ENCODE results near the gene SYTL4. TPM values are rescaled to one million over a fixed set of nuclear protein-coding genes. Genes with fewer than 3 reads are reported as not detected.

The SYTL4 gene
- total RNA-seq, 1 donor from 2014 or later: 15.3 TPM

DNA sequence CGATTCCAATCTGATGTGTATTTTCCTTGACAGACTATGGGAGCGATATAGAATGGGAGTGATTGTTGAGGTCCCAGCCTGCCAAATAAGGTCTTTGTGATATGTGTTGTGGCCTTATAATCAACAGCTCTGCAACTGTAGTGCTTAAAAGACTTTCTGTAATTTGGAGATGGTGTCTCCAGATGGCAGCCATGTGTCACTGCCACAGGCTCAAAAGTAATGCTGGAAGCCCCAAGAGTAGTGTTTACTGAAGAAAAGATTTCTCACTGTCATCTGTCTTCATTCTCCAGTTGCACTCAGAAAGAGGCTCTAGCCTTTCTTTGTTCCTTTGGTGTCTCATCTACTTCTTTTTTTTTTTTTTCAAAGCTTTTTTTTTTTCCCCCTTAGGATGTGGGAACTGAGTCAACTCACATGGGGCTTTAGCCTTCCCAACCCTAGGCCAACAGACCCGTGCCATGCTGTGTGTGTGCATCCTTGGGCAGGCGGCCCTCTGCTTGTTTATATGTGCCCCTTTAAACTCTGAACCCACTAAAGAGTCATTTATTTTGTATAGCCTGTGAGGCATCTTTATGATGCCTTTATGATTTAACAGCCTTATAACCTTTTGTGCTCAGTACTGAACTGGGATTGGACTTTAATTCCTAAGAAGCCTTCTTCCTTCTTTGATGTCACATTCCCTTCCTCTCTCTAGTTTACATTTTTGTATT is 72.3 kb downstream of the SYTL4 start:
- H3K36me3 ChIP-seq: no peaks in the 10 kb centered on the region
- H3K27me3 ChIP-seq (ENCODE audit: low read depth): no peaks in the 10 kb centered on the region
- H3K27ac ChIP-seq: no peak overlapping the region
- TF ChIP-seq, protein P1, sequence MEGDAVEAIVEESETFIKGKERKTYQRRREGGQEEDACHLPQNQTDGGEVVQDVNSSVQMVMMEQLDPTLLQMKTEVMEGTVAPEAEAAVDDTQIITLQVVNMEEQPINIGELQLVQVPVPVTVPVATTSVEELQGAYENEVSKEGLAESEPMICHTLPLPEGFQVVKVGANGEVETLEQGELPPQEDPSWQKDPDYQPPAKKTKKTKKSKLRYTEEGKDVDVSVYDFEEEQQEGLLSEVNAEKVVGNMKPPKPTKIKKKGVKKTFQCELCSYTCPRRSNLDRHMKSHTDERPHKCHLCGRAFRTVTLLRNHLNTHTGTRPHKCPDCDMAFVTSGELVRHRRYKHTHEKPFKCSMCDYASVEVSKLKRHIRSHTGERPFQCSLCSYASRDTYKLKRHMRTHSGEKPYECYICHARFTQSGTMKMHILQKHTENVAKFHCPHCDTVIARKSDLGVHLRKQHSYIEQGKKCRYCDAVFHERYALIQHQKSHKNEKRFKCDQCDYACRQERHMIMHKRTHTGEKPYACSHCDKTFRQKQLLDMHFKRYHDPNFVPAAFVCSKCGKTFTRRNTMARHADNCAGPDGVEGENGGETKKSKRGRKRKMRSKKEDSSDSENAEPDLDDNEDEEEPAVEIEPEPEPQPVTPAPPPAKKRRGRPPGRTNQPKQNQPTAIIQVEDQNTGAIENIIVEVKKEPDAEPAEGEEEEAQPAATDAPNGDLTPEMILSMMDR (IDR thresholded peaks at IDR 0.05): no peak
- H3K4me3 ChIP-seq: no peak overlapping the region
- ATAC-seq (no peak), DNase-seq (no peak)
- no peaks in the 10 kb centered on the region for H3K9me3 ChIP-seq
- intact Hi-C loops (cut with DNase I): no loop called here
- H3K4me1 ChIP-seq: no peaks in the 10 kb centered on the region

DNA sequence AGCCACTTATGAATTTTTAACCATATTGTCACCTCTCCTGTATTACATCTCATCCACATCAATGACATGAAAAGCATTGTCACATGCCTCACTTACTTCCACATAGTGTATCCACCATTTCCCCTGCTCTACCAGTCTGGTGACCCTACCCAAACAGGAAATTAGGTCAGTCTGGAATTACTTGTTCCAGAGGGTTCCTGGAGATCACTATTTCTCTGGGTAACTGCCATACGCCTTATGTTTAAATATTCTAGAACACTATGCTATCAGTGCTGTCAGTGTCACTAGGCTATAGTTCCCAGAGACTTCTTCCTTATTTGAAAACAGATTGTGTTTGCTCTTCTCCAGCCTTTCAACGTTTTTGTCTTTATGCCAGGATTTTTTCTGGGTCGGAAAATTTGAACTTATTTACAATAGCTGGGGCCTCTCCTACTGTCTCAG is 73.0 kb downstream of the SYTL4 start:
- no peaks in the 10 kb centered on the region for H3K36me3 ChIP-seq
- H3K4me3 ChIP-seq: no peak overlapping the region
- no peaks in the 10 kb centered on the region for H3K4me1 ChIP-seq
- DNase-seq: no peak
- ATAC-seq: no peak
- no peaks in the 10 kb centered on the region for H3K27me3 ChIP-seq (ENCODE audit: low read depth)
- H3K27ac ChIP-seq: no peak overlapping the region
- no peaks in the 10 kb centered on the region for H3K9me3 ChIP-seq
- intact Hi-C loops (cut with DNase I): no loop called here
- TF ChIP-seq, protein P1 (IDR thresholded peaks at IDR 0.05): no peak

DNA sequence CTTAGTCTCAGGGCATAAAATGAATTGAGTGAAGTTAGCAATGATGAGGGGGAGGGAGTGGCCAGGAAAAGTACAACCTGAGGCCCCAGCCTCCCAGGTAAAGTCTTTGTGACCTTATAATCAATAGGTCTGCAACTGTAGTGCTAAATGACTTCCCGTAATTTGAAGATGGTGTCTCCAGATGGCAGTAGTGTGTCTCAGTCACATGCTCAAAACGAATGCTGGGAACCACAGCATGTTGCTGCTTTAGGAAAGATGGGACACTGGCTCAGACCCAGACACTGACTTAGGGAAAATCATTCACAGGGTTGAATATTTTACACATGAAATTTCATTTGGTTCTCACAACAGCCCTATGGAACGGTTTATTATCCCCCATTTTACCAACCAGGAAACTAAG is 77.7 kb downstream of the SYTL4 start:
- Histone ChIP-seq H3K36me3 (no peaks in the 10 kb centered on the region), H3K4me1 (peaks cover 4% of the 10 kb centered on the region), H3K27ac (no peak overlapping the region), H3K9me3 (no peaks in the 10 kb centered on the region), H3K27me3 (ENCODE audit: low read depth) (no peaks in the 10 kb centered on the region), H3K4me3 (no peak overlapping the region)
- TF ChIP-seq, protein P1 (IDR thresholded peaks at IDR 0.05): no peak
- intact Hi-C loops (cut with DNase I): no loop called here
- no peak for ATAC-seq
- no peak for DNase-seq

DNA sequence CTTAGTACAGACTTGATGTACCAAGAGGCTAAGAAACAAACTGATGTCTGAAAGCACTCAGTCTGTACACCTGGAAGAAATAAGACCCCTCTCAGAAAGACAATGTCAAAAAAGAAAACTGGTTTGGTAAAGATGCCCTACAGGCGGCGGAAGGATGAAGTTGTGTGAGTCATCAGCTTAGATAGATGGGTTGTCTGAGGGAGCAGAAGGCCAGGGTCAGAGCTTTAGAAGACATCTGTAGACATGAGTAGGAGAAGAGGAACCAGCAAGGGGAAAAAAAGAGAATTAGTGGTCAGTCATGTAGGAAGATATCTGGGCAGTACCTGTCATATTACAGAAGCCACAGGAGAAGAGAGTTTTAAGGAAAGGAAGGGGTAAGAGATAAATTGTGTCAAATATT is 79.7 kb downstream of the SYTL4 start:
- no peaks in the 10 kb centered on the region for H3K27me3 ChIP-seq (ENCODE audit: low read depth)
- no peaks in the 10 kb centered on the region for H3K36me3 ChIP-seq
- intact Hi-C loops (cut with DNase I): no loop called here
- H3K27ac ChIP-seq: no peak overlapping the region
- no peak for ATAC-seq
- no peak for DNase-seq
- no peak overlapping the region for H3K4me3 ChIP-seq
- TF ChIP-seq, protein P1 (IDR thresholded peaks at IDR 0.05): no peak
- H3K9me3 ChIP-seq: no peaks in the 10 kb centered on the region
- H3K4me1 ChIP-seq: peaks cover 5% of the 10 kb centered on the region

DNA sequence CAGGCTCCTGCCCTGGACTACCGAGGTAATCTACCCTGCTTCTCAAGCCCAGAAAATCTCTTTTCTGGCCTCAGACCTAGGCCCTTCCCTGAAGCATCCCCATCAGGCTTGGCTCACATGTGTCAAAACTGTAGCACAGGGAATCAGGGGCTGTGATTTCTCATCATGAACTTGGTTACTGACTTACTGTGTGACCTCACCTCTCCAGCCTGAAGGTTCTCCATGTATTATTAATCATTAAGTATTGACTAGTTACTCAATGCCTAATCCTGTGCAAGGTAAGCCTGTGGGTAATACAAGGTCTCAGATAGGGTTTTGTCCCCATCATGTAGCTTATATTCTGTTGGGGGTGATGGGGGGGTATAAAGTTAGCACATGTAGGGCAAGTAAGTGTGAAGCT is 81.1 kb downstream of the SYTL4 start:
- H3K4me1 ChIP-seq: peaks cover 5% of the 10 kb centered on the region
- no peak for DNase-seq
- no peak overlapping the region for H3K4me3 ChIP-seq
- intact Hi-C loops (cut with DNase I): no loop called here
- TF ChIP-seq, protein P1 (IDR thresholded peaks at IDR 0.05): no peak
- peak overlapping the region; percentile 75 for H3K27ac ChIP-seq
- H3K9me3 ChIP-seq: no peaks in the 10 kb centered on the region
- ATAC-seq: no peak
- H3K27me3 ChIP-seq (ENCODE audit: low read depth): no peaks in the 10 kb centered on the region
- no peaks in the 10 kb centered on the region for H3K36me3 ChIP-seq

All from lower lobe of right lung (tissue), 2 donors.